Suprapubic skin (tissue), 4 donors: Measurements from ENCODE around the gene CYCS. TPM values are rescaled to one million over a fixed set of nuclear protein-coding genes. Genes with fewer than 3 reads are reported as not detected.
"Not testable (repeated sequence)": the region's sequence is repeated elsewhere in the genome, so short reads cannot be mapped to it uniquely, and the experiment has no call there.

Experiments
- DNase-seq, 2 donors: peaks; one replicate each; pipeline ENCODE4 v3.0.0-alpha.2; 2019; ENCODE audit warnings: low spot score in 2 of 2
- H3K27ac ChIP-seq: fragments of 200-600 bp; sonication (generic); one replicate; pipeline ENCODE4 v1.5.1; 2019
- H3K27me3 ChIP-seq: fragments of 200-600 bp; sonication (generic); one replicate; pipeline ENCODE4 v1.5.1; 2019
- H3K36me3 ChIP-seq: fragments of 200-600 bp; sonication (generic); one replicate; pipeline ENCODE4 v1.5.1; 2019
- H3K4me1 ChIP-seq: fragments of 200-600 bp; sonication (generic); one replicate; pipeline ENCODE4 v1.5.1; 2019
- H3K4me3 ChIP-seq: fragments of 200-600 bp; sonication (generic); one replicate; pipeline ENCODE4 v1.5.1; 2019; ENCODE audit warnings: mild to moderate bottlenecking
- H3K9me3 ChIP-seq: fragments of 200-600 bp; sonication (generic); one replicate; pipeline ENCODE4 v1.5.1; 2019
- CTCF ChIP-seq, 2 donors: fragments of 200-600 bp in 1 of 2; fragments of 450-650 bp in 1 of 2; sonication (generic) in 1 of 2; IDR thresholded peaks; one replicate each; pipeline ENCODE4 v1.5.1; 2016 to 2019; ENCODE audit warnings: antibody characterized with exemption in 2 of 2, mild to moderate bottlenecking in 1 of 2, moderate library complexity in 1 of 2
- EP300 ChIP-seq: sonication (generic); formaldehyde crosslinking; IDR thresholded peaks from one replicate; pipeline ENCODE4 v1.6.1; 2017; ENCODE audit warnings: antibody characterized with exemption
- POLR2A ChIP-seq, 2 donors: fragments of 450-650 bp; IDR thresholded peaks; one replicate each; pipeline ENCODE4 v1.6.1; 2017; ENCODE audit warnings: antibody characterized with exemption in 2 of 2, mild to moderate bottlenecking in 2 of 2, moderate library complexity in 2 of 2
- POLR2AphosphoS5 ChIP-seq, 3 donors: sonication (generic); formaldehyde crosslinking; IDR thresholded peaks; one replicate each; pipeline ENCODE4 v1.6.1; 2017; ENCODE audit warnings: antibody characterized with exemption in 3 of 3
- WGBS: methylation state at CpG from one replicate; pipeline ENCODE4 v1.1.5; 2018; 5-methylcytosine and 5-hydroxymethylcytosine counted together
- total RNA-seq, 4 donors: library from RNA; depleted of rRNA; stranded (reverse); fragments of >200 nt; gene quantifications; one replicate each; pipeline ENCODE4 v1.1.0, GENCODE V29; 2016

Gene CYCS
- total RNA-seq, 4 donors from 2014 or later, result 23.3 to 59.1 (median 32.6) TPM

- Histone ChIP-seq H3K4me1 (no peaks in the 10 kb centered on the region), H3K27me3 (no peaks in the 10 kb centered on the region), H3K4me3 (no peak overlapping the region), H3K36me3 (peaks cover 4% of the 10 kb centered on the region), H3K9me3 (no peaks in the 10 kb centered on the region), H3K27ac (no peak overlapping the region)
- DNase-seq, result no peak
- 81% methylated on average over 4 of the region's 4 CpGs for WGBS
- no peak for TF ChIP-seq POLR2A (IDR thresholded peaks at IDR 0.05)
- no peak for TF ChIP-seq CTCF (IDR thresholded peaks at IDR 0.05)
- no peak for TF ChIP-seq POLR2AphosphoS5 (IDR thresholded peaks at IDR 0.05)
- no peak for TF ChIP-seq EP300
Observed at GRCh38 chr7:25168145-25168544, 43.1 kb upstream of the CYCS start.

DNA sequence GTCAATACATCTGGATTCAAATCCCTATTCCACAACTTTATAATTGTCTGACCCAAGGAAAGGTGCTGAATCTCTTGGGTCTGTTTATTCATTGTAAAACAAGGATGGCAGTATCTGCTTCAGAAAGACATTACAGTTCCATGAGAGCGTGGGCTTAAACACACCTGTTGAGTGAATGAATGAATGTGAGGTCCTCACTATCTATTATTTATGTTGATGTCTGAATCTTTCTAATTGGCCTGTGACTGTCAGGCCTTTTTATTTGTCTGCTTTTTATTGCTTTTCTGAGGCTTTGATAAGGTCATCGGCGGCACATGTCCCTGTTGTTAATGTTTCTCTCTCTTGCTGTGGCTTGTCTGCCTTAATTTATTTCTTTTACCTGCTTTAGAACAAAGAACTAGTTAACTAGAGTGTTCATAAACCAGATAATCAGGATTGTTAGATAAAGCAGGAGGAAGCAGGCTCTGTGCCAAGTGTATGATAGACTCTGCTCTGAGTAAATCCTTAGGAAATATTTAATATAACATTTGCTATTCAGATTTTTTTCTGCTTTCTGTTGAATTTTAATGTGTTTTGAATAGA lies 42.3 kb upstream of the CYCS start:
- no peak overlapping the region for H3K27ac ChIP-seq

DNA sequence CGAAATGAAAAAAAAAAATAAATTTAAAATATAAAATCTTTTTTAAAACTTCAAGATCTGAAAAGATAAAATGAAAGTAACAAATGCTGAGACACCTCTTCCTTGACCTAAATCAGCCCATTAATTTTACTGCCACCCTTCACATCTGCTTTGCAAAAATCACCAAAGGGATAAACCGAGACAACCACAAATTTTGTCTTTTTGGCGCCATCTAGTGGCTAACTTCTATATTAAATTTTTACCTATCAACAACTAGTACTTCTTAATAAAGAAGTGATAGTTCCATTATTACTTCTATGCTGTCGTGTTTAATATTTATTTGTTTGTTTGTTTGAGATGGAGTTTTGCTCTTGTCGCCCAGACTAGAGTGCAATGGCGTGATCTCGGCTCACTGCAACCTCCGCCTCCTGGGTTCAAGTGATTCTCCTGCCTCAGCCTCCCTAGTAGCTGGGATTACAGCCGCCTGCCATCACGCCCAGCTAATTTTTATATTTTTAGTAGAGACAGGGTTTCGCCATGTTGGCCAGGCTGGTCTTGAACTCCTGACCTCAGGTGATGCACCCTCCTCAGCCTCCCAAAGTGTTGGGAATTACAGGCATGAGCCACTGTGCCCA lies 35.0 kb upstream of the CYCS start:
- H3K27ac ChIP-seq, H3K27me3 ChIP-seq, H3K4me3 ChIP-seq, H3K9me3 ChIP-seq, H3K36me3 ChIP-seq, DNase-seq, H3K4me1 ChIP-seq: not testable (repeated sequence)
- 50% methylated on average over 11 of the region's 11 CpGs for WGBS
- peak; percentile 17 to 27 for TF ChIP-seq CTCF (IDR thresholded peaks at IDR 0.05)

More for the DNA sequence above, 42.3 kb upstream of the CYCS start:
- no peak for TF ChIP-seq CTCF (IDR thresholded peaks at IDR 0.05)
- no peak for TF ChIP-seq EP300
- TF ChIP-seq POLR2AphosphoS5 (IDR thresholded peaks at IDR 0.05), result no peak
- no peak for TF ChIP-seq POLR2A (IDR thresholded peaks at IDR 0.05)
- DNase-seq, result no peak
- Histone ChIP-seq H3K4me1 (no peaks in the 10 kb centered on the region), H3K4me3 (no peak overlapping the region), H3K27me3 (no peaks in the 10 kb centered on the region), H3K36me3 (peaks cover 4% of the 10 kb centered on the region), H3K9me3 (no peaks in the 10 kb centered on the region)
- 65% methylated on average over 3 of the region's 3 CpGs for WGBS

- H3K9me3 ChIP-seq, result no peaks in the 10 kb centered on the region
- TF ChIP-seq EP300, result no peak
- no peak for TF ChIP-seq POLR2A (IDR thresholded peaks at IDR 0.05)
- no peak for TF ChIP-seq POLR2AphosphoS5 (IDR thresholded peaks at IDR 0.05)
- TF ChIP-seq CTCF (IDR thresholded peaks at IDR 0.05), result no peak
- H3K27me3 ChIP-seq, result no peaks in the 10 kb centered on the region
- DNase-seq, result no peak
- no peak overlapping the region for H3K27ac ChIP-seq
- no peaks in the 10 kb centered on the region for H3K4me1 ChIP-seq
- H3K36me3 ChIP-seq, result peaks cover 9% of the 10 kb centered on the region
- no peak overlapping the region for H3K4me3 ChIP-seq
- 94% methylated on average over 4 of the region's 4 CpGs for WGBS
Observed at GRCh38 chr7:25158966-25159365, 33.9 kb upstream of the CYCS start.

GRCh38 chr7:25151773-25152172 lies 26.7 kb upstream of the CYCS start:
- no peak overlapping the region for H3K27ac ChIP-seq
- no peak for DNase-seq
- TF ChIP-seq POLR2A (IDR thresholded peaks at IDR 0.05) (no peak), CTCF (IDR thresholded peaks at IDR 0.05) (no peak), POLR2AphosphoS5 (IDR thresholded peaks at IDR 0.05) (no peak), EP300 (no peak)
- no peaks in the 10 kb centered on the region for H3K27me3 ChIP-seq
- peaks cover 19% of the 10 kb centered on the region for H3K36me3 ChIP-seq
- WGBS, result 98% methylated on average over 2 of the region's 2 CpGs
- no peaks in the 10 kb centered on the region for H3K4me1 ChIP-seq
- H3K4me3 ChIP-seq, result no peak overlapping the region
- no peaks in the 10 kb centered on the region for H3K9me3 ChIP-seq
